Activated effector memory CD4-positive, alpha-beta T cell treated with anti-CD3 and anti-CD28 coated beads, Interleukin-2, amount 50 U/mL, for 16 hours (primary cell): ENCODE results near the gene ME1.

Source experiments
- DNase-seq: peaks from one replicate; pipeline ENCODE4 v3.0.0-alpha.2; 2020

Gene ME1

DNA sequence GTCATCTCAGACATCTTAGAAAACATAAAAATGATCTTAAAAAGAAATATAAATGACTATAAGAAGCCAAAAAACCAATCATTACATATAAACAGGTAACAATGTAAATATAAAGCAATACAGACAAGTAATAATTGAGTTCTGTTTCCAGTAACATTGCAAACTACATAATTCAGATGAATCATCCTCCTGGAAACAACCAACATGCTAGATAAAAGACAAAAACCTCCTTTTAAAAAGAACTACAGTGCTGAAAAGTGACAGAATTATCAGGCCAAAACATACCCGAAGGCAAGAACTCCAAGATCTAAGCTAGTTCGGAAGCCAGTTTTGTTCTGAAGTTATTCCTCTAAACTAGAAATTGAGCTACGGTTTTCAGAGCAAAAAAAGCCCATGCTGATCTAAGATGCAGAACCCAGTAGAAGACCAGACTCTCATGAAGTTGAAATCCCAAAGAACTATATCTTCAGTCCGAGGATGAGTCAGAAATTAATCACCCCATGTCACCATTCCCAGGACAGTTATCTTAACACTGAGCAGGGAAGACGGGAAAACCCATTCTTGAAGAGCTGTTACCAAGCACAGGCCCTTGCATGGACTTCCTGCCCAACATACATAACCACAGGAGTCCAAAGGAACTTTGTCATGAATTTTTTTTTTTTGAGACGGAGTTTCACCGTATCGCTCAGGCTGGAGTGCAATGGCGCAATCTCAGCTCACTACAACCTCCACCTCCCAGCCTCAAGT, 247.6 kb downstream of the ME1 start:
- no peak for DNase-seq

DNA sequence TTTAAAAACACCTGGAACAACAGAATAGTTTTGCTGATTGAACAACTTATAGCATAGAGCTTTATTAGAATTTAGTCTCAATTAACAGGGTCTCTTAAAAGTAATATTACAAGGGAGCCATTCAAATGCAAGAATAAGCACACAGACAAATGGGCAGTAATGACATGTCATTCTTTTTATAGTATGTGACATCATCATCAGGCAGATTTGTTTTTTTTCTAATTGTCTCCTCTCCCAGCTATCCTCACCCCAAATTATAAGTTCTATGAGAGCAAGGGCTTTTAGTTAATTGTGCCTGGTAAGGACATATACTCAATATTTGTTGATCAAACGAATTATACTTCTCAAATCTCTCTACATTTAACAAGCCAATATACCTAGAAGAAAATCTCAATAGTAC, 248.7 kb downstream of the ME1 start:
- no peak for DNase-seq

DNA sequence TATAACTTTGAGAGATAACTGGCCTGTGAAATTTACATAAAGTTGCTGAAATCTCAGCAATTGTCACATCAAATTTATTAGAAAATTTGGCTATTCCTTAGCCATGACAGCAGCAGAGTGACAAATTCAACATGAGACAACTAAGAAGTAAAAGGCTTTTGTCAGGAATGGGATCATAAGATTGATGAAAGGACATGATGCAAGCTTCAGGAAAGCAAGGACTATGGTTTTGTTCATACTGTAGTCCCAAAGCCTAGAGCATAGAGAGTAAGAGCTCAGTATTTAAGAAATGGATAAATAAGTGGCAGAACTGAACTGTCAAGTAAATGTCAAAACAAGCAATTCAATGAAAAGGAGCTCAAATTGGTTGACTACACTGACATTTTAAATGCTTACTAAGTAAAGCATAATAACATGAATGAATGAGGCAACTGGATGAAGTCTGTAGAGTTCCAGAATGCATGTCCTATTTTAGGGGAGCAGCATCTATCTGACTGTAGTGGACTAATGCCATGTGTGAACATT, 250.4 kb downstream of the ME1 start:
- DNase-seq: no peak

DNA sequence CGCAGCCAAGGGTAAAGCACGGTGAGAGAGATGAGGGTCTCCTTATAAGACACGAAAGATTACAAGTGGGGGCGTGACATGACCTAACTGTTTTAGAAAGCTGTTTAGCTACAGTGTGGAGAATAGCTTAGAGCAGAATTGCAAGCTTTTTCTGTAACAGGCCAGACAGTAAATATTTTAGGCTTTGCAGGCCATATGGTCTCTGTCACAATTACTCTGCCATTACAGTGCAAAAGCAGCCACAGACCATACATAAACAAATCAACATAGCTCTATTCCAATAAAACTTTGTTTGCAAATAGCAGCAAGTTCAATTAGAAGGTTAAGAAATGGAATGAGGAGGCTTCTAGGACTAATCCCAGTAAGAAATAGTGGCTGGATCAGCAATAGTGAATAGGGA, 254.6 kb downstream of the ME1 start:
- DNase-seq: no peak

DNA sequence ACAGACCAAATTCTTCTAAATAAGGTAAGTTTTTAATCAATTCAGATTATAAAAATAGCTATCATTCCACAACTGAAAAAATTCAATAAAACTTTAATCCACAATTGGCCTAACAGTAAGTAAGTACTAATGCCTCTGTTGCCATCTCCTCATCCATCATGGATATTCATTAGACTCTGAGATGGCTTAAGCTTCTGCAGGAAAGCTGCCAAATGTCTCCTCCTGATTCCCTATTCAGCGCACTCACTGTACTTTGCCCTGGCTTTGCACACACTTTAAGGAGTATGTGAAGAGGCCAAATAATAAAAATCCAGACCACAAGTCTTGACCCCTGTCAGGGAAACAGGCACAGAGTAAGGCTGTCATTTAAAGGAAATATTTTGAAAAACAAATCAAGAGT, 261.3 kb downstream of the ME1 start:
- no peak for DNase-seq

DNA sequence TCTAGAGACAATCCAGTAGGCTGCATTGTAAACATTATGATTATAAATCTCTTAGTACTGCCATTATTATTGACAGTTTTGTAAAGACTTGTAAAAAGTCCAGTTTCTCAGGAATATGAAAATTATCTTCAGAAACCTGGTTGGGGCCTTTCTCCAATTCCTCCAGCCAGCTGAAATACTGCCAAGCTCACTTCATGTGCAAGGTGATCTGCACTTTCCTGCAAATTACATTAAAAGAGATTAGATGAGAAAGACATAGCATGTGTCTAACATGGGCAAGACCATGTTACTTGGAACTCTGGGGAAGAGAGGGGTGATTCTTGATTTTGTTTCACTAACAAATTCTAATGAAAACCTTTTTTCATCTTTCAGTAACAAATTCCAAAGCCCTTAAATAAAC, 261.7 kb downstream of the ME1 start:
- DNase-seq: no peak

DNA sequence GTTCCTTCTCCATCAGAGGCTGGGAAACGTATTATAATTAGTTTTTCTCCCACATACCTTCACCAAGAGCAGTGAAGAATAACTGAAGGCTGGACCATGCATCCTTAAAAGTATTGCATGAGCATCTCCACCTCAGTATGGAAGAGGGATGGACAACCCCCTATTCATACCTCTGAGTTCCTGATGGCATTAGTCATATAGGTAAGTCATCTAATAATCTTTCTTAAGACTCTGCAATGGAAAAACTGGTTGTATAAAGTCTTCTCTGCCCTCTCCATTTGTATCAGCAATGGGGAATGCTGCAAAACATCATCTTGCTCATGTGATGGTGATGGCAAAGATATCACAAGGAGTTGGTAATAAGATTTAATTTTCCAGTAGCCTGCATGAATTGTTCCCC, 262.3 kb downstream of the ME1 start:
- DNase-seq: no peak

DNA sequence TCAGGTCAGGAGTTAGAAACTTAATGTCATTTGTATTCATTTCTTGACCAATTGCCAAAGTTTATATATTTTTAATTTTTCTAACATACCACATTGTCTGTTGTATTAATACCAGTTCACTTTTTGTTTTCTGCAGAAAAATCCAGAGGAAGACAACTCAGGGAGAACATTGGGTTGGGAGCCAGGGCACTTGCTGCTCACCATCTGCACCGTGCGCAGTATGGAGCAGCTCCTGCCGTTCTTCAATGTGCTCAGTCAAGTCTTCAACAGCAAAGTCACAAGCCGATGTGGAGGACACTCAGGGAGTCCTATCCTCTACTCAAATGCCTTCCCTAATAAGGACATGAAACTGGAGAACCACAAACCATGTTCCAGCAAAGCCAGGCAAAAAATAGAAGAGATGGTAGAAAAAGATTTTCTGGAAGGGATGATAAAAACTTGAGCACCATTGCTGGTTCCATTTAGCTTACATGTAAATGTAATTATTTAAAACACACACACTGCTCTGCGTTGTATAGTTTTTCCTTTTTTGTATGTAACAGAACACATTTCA, 263.0 kb downstream of the ME1 start:
- DNase-seq: no peak
